ENCODE data around the gene PAPLN. TPM values are rescaled to one million over a fixed set of nuclear protein-coding genes. Genes with fewer than 3 reads are reported as not detected.

Gene PAPLN
- total and polyA plus RNA-seq, 3 donors from 2014 or later: 12.4 to 33.4 (median 24.5) TPM

DNA sequence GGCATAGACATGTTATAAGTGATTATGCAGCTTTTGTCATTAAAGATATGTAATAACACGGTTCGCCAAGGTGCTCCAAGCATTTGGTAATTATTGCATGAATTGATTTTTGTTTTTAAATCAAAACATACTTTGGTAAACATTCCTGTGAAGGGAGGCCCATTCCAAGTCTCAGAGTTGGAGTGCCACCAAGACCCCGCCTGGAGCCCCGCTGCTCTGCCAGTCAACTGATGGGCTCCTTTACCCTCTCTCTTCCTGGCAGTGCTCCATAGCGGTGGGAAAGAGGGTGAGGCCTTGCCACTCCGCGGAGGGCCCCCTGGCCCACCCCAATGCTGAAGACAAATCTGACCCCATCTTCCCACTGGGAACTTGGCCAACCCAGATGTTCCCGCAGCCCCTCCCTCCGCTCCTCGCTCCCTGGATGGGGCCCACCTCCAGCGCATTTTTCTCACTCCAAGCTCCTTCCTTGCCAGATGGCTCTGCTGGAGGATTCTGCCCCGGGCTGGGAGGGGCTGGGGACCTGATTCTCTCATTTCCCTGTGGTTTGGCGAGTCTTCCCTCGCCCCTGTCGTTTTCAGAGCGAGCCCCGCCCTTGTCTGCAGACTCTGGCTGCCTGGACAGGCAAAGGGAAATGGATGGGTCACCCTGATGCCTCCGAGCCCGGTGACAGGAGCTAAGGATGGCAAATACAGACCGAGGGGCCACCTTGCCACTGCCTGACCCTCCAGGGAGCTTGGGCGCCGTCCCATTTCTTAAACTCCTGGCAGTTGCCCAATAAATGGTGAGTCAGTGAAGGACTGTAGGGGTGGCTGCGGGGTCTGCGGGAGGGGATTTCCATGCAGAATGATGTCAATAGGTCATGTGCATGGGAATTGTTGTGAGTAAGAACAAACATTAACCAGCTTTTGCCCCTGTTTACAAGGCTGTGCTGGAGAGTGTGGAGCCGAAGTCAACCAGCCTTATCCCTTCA lies 9.2 kb upstream of the PAPLN start:
- Histone ChIP-seq H3K9me3 (no peaks in the 10 kb centered on the region), H3K27ac (peak overlapping the region in 1 of 2 donors; percentile 48), H3K27me3 (no peaks in the 10 kb centered on the region), H3K36me3 (ENCODE audit: low read depth, missing control alignments) (no peaks in the 10 kb centered on the region), H3K4me3 (no peak overlapping the region), H3K4me1 (peaks cover 15% of the 10 kb centered on the region)
- TF ChIP-seq POLR2A (IDR thresholded peaks at IDR 0.05): no peak
- TF ChIP-seq, protein P1, sequence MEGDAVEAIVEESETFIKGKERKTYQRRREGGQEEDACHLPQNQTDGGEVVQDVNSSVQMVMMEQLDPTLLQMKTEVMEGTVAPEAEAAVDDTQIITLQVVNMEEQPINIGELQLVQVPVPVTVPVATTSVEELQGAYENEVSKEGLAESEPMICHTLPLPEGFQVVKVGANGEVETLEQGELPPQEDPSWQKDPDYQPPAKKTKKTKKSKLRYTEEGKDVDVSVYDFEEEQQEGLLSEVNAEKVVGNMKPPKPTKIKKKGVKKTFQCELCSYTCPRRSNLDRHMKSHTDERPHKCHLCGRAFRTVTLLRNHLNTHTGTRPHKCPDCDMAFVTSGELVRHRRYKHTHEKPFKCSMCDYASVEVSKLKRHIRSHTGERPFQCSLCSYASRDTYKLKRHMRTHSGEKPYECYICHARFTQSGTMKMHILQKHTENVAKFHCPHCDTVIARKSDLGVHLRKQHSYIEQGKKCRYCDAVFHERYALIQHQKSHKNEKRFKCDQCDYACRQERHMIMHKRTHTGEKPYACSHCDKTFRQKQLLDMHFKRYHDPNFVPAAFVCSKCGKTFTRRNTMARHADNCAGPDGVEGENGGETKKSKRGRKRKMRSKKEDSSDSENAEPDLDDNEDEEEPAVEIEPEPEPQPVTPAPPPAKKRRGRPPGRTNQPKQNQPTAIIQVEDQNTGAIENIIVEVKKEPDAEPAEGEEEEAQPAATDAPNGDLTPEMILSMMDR (IDR thresholded peaks at IDR 0.05): no peak
- intact Hi-C loops (cut with DNase I; ENCODE audit: low total_unique reads): no loop called here
- WGBS, 2 donors: 51 to 63% methylated on average over 10 to 25 of the region's 25 CpGs
- peak; percentile 67 for DNase-seq

DNA sequence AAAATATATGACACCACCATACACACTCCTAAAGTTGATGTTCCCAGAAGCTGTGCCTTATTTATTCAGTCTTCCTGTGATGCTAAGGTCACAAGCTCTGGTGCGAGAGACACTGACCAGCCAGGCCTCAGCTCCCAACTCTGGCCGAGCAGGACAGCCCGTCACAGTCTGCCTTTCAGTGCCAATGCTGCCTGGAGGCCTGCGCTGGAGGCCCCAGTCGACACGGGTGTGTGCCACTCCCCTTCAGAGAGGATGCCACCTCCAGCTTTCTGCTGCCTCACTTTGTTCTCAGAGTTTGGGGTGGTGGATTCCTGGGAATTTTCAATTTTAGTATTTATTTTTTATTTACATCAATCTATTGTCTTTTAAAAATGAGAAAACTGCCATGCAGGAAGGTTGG lies 7.3 kb upstream of the PAPLN start:
- no peaks in the 10 kb centered on the region for H3K36me3 ChIP-seq (ENCODE audit: low read depth, missing control alignments)
- TF ChIP-seq, protein P1 (IDR thresholded peaks at IDR 0.05): no peak
- no peak for TF ChIP-seq POLR2A (IDR thresholded peaks at IDR 0.05)
- intact Hi-C loops (cut with DNase I; ENCODE audit: low total_unique reads): no loop called here
- H3K4me1 ChIP-seq: peaks cover 19% of the 10 kb centered on the region
- H3K27me3 ChIP-seq: no peaks in the 10 kb centered on the region
- no peak overlapping the region for H3K27ac ChIP-seq
- H3K9me3 ChIP-seq: no peaks in the 10 kb centered on the region
- no peak for DNase-seq
- H3K4me3 ChIP-seq: no peak overlapping the region
- WGBS, 2 donors: 95 to 96% methylated on average over 6 of the region's 6 CpGs

DNA sequence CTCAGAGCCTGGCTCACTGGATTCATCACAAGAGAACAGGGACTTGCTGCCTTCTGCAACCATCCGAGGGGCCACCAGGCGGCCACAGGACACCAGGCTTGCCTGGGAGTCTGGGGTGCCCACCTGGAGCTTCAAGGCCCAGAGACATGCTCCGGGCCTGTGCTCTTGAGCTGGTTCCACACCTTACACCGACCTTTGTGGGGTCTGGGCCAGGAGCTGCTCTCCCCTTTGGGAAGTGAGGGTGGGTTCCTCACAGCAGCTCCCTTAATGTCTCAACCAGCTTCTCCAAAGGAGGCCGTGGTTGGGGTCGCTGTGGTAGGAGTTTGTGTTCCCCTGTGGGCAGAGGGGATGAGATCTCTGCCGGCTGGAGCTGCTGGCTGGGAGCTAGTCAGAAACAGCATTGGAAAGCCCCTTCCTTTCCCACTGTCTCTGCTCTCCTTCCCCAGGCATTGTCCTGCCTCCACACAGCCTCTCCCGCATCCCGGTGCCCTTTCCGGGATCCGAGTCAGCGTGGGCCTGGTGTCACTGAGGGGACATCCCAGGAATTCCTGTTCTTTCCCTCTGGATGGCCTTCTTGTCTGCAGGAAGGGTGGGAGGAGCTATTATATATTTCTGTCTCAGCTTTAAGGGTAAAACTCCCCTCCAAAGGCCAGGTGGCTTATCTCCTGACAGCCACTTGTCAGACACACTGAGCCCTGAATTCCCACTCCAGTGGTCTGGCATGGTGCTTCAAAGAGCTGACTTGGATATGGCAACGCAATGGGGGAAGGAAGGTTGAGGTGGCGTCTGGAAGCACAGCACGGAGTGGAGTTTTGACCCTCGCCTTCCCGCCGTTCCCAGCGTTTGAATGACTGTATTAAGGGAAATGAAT lies 5.1 kb upstream of the PAPLN start:
- Histone ChIP-seq H3K36me3 (ENCODE audit: low read depth, missing control alignments) (no peaks in the 10 kb centered on the region), H3K9me3 (no peaks in the 10 kb centered on the region), H3K27me3 (no peaks in the 10 kb centered on the region), H3K4me1 (peaks cover 24% of the 10 kb centered on the region), H3K4me3 (no peak overlapping the region), H3K27ac (no peak overlapping the region)
- WGBS, 2 donors: 49 to 69% methylated on average over 16 to 19 of the region's 19 CpGs
- TF ChIP-seq, protein P1 (IDR thresholded peaks at IDR 0.05): no peak
- TF ChIP-seq POLR2A (IDR thresholded peaks at IDR 0.05): no peak
- intact Hi-C loops (cut with DNase I; ENCODE audit: low total_unique reads): no loop called here
- no peak for DNase-seq

DNA sequence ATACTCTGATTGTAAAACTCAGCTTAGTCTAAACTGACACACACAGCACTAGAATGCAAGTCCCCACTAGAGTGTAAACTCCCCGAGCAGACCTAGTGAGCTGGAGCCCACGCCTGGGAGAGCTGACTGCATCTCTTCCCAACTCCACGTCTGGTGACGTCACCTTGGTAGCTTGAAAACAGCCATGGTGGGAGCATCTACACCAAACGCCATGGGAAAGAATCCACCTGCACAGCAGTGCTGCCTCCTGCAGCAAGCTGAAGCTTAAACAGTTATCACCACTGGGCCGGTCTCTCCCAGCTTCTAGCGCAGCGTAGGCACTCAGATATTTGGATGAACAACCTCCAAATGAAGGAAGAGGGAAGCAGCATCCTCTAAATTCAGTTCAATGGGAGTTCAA lies 4.3 kb upstream of the PAPLN start:
- Histone ChIP-seq H3K27ac (no peak overlapping the region), H3K9me3 (no peaks in the 10 kb centered on the region), H3K27me3 (no peaks in the 10 kb centered on the region), H3K4me3 (no peak overlapping the region), H3K36me3 (ENCODE audit: low read depth, missing control alignments) (no peaks in the 10 kb centered on the region), H3K4me1 (peaks cover 18% of the 10 kb centered on the region)
- no peak for DNase-seq
- intact Hi-C loops (cut with DNase I; ENCODE audit: low total_unique reads): no loop called here
- WGBS, 2 donors: 87 to 89% methylated on average over 8 of the region's 8 CpGs
- no peak for TF ChIP-seq POLR2A (IDR thresholded peaks at IDR 0.05)
- TF ChIP-seq, protein P1 (IDR thresholded peaks at IDR 0.05): no peak

Data from testis (tissue), 3 donors.